Activated naive CD8-positive, alpha-beta T cell treated with anti-CD3 and anti-CD28 coated beads, Interleukin-2, amount 10 ng/mL, durations not matched to agents 7 days and 5 days (primary cell): ENCODE data around the gene PRDM13. TPM values are rescaled to one million over a fixed set of nuclear protein-coding genes. Genes with fewer than 3 reads are reported as not detected.
"Not testable (repeated sequence)": the region's sequence is repeated elsewhere in the genome, so short reads cannot be mapped to it uniquely, and the experiment has no call there.

ENCODE experiments used
- ATAC-seq: fragments of 150-1000 bp; cut with Tn5 transposase; one replicate; pipeline ENCODE4 v1.10.0; 2021; ENCODE audit warnings: low read depth, moderate library complexity
- POLR2A ChIA-PET: fragments of 350-600 bp; sonication (Branson Sonifier 250); formaldehyde crosslinking; loops from one replicate; lab custom pipeline; 2021; ENCODE audit warnings: antibody characterized with exemption; lab: Charles Lee
- DNase-seq: peaks from one replicate; pipeline ENCODE4 v3.0.0; 2021
- H3K27ac Mint-ChIP-seq: one replicate; pipeline ENCODE4 v1.8.0; 2022; ENCODE audit warnings: mild to moderate bottlenecking, mixed read lengths
- H3K27me3 Mint-ChIP-seq: one replicate; pipeline ENCODE4 v1.8.0; 2022; ENCODE audit warnings: mild to moderate bottlenecking, moderate library complexity, mixed read lengths
- H3K36me3 Mint-ChIP-seq: one replicate; pipeline ENCODE4 v1.8.0; 2021; ENCODE audit warnings: mild to moderate bottlenecking, mixed read lengths
- H3K4me1 Mint-ChIP-seq: one replicate; pipeline ENCODE4 v1.8.0; 2021; ENCODE audit warnings: mixed read lengths
- H3K4me3 Mint-ChIP-seq: one replicate; pipeline ENCODE4 v1.8.0; 2022; ENCODE audit warnings: mild to moderate bottlenecking, moderate library complexity, mixed read lengths
- H3K9me3 Mint-ChIP-seq: one replicate; pipeline ENCODE4 v1.8.0; 2021; ENCODE audit warnings: mixed read lengths
- total RNA-seq, 2 experiments: library from RNA; stranded (reverse); gene quantifications; one replicate each; pipeline ENCODE4 v1.2.3, GENCODE V29; 2021

PRDM13 gene
- total RNA-seq, 2 experiments from 2014 or later, result not detected

DNA sequence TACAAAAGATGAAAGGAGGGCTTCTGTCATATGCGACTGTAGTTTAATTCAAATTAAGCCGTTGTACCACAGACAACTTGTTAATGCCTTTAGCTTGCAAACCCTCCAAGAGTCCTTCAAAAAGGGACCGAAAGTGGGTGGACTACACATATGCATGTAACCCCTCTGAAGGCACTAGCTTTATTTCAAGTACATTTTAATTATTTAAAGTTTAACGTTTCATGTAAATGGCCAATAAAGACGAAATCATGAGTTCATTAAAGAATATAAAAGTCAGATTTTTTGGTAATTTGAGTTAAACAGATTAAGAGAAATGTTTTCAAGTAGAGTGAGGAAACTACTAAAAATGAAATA lies 12.8 kb downstream of the PRDM13 start:
- no peaks in the 10 kb centered on the region for H3K9me3 Mint-ChIP-seq
- POLR2A ChIA-PET, result no interaction called here
- peaks cover 7% of the 10 kb centered on the region for H3K4me1 Mint-ChIP-seq
- peaks cover 4% of the 10 kb centered on the region for H3K36me3 Mint-ChIP-seq
- ATAC-seq (no peak), DNase-seq (no peak)
- H3K27ac Mint-ChIP-seq, result no peak overlapping the region
- H3K4me3 Mint-ChIP-seq, result no peak overlapping the region
- peaks cover 84% of the 10 kb centered on the region for H3K27me3 Mint-ChIP-seq

DNA sequence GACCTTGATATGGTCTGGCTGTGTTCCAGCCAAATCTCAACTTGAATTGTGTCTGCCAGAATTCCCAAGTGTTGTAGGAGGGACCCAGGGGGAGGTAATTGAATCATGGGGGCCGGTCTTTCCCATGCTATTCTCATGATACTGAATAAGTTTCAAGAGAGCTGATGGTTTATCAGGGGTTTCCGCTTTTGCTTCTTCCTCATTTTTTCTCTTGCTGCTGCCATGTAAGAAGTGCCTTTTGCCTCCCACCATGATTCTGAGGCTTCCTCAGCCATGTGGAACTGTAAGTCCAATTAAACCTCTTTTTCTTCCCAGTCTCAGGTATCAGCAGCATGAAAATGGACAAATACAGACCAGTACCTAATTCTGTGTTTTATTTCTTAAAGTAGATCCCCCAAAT lies 15.4 kb downstream of the PRDM13 start:
- H3K4me3 Mint-ChIP-seq, H3K4me1 Mint-ChIP-seq, ATAC-seq, H3K36me3 Mint-ChIP-seq, H3K27ac Mint-ChIP-seq, H3K9me3 Mint-ChIP-seq, DNase-seq, POLR2A ChIA-PET: not testable (repeated sequence)
- H3K27me3 Mint-ChIP-seq, result peaks cover 64% of the 10 kb centered on the region

DNA sequence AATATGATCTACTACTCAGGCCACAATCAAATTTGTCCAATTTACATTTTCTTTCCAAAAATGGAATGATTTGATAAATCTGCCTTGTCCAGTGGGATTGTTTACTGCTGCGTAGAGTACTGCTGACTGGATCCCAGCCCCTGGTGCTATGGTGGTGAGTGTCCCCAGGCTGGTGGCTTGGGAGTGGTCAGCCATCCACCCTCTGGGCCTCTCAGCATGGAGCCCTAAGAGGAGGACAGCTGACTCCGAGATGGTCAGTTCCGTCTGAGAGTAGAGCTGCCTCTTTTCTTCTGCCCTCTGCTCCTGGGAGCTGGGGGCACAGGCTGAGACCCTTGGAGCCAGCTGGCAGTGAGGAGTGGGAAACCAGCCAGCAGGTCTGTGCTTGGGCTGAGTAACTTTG lies 22.7 kb downstream of the PRDM13 start:
- POLR2A ChIA-PET, result no interaction called here
- Mint-ChIP-seq H3K27ac (no peak overlapping the region), H3K9me3 (peaks cover 2% of the 10 kb centered on the region), H3K36me3 (no peaks in the 10 kb centered on the region), H3K4me3 (no peak overlapping the region), H3K27me3 (peaks cover 16% of the 10 kb centered on the region), H3K4me1 (no peaks in the 10 kb centered on the region)
- ATAC-seq (no peak), DNase-seq (no peak)

DNA sequence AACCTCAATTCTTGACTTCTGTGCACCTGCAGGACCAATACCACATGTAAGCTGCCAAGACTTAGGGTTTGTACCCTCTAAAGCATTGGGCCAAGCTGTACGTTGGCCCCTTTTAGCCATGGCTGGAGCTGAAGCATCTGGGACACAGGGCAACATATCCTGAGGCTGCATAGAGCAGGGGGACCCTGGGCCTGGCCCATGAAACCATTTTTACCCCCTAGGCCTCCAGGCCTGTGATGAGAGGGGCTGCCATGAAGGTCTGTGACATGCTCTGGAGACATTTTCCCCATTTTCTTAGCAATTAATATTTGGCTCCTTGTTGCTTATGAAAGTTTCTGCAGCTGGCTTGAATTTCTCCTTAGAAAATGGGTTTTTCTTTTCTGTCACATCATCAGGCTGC lies 31.0 kb downstream of the PRDM13 start:
- no peaks in the 10 kb centered on the region for H3K36me3 Mint-ChIP-seq
- peaks cover 11% of the 10 kb centered on the region for H3K27me3 Mint-ChIP-seq
- DNase-seq (no peak), ATAC-seq (no peak)
- no peak overlapping the region for H3K27ac Mint-ChIP-seq
- POLR2A ChIA-PET, result no interaction called here
- no peak overlapping the region for H3K4me3 Mint-ChIP-seq
- peaks cover 8% of the 10 kb centered on the region for H3K9me3 Mint-ChIP-seq
- H3K4me1 Mint-ChIP-seq, result no peaks in the 10 kb centered on the region

DNA sequence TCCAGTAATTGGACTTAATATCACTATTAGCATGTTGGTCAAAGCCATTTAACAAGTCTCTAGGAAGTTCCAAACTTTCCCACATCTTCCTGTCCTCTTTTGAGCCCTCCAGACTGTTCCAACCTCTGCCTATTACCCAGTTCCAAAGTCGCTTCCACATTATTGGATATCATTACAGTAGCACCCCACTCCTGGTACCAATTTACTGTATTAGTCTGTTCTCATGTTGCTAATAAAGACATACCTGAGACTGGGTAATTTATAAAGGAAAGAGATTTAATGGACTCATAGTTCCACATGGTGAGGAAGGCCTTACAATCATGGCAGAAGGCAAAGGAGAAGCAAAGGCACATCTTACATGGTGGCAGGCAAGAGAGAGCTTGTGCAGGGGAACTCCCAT lies 31.7 kb downstream of the PRDM13 start:
- DNase-seq, H3K27ac Mint-ChIP-seq, POLR2A ChIA-PET, H3K4me1 Mint-ChIP-seq, H3K4me3 Mint-ChIP-seq, ATAC-seq, H3K9me3 Mint-ChIP-seq, H3K36me3 Mint-ChIP-seq: not testable (repeated sequence)
- H3K27me3 Mint-ChIP-seq, result peaks cover 11% of the 10 kb centered on the region

DNA sequence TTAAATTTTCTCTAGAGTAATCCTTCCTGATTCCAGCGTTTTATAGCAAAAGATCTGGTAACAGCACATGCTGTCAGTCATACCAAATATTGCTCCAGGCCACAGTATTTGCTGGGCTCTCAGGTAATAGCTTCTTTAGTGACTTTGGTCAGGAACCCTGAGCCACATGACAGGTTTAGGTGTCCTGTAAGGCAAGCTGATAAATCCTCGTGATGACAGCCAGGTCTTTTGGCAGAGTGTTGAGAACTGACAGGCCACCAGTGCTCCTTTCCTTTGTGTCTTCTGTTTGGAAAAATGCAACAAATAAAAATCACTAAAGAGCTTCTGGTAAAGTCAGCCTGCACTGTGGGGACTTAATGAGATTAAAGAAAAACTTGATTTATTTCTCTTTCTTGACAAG lies 34.6 kb downstream of the PRDM13 start:
- ATAC-seq (no peak), DNase-seq (no peak)
- no peaks in the 10 kb centered on the region for H3K36me3 Mint-ChIP-seq
- H3K27me3 Mint-ChIP-seq, result peaks cover 20% of the 10 kb centered on the region
- no peak overlapping the region for H3K4me3 Mint-ChIP-seq
- no peak overlapping the region for H3K27ac Mint-ChIP-seq
- H3K9me3 Mint-ChIP-seq, result peaks cover 8% of the 10 kb centered on the region
- POLR2A ChIA-PET, result no interaction called here
- no peaks in the 10 kb centered on the region for H3K4me1 Mint-ChIP-seq

DNA sequence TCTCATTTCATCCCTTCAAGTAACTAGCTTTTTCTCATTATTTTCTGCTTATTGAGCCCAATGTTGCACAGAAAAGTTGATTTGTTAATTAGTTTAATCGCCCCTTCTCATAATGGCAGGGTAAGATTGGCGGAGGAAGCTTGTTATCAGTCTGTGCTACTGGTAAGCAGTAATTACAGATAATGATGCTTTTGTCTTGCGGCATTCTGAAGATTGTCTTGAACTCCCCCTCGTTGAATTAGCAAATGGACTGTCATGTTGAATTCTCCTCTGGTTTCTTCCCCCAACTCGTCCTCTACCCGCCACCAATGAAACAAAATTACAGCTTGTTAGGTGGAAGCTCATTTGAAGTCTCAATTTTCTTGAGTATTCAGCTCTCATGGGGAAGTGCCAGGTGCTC lies 39.4 kb downstream of the PRDM13 start:
- Mint-ChIP-seq H3K9me3 (no peaks in the 10 kb centered on the region), H3K4me3 (no peak overlapping the region), H3K27ac (no peak overlapping the region), H3K4me1 (no peaks in the 10 kb centered on the region), H3K27me3 (peaks cover 21% of the 10 kb centered on the region), H3K36me3 (no peaks in the 10 kb centered on the region)
- POLR2A ChIA-PET, result no interaction called here
- no peak for DNase-seq
- no peak for ATAC-seq

DNA sequence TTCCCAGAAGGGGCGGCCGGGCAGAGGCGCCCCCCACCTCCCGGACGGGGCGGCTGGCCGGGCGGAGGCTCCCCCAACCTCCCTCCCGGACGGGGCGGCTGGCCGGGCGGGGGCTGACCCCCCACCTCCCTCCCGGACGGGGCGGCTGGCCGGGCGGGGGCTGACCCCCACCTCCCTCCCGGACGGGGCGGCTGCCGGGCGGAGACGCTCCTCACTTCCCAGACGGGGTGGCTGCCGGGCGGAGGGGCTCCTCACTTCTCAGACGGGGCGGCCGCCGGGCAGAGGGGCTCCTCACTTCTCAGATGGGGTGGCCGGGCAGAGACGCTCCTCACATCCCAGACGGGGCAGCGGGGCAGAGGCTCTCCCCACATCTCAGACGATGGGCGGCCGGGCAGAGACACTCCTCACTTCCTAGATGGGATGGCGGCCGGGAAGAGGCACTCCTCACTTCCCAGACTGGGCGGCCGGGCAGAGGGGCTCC lies 43.5 kb downstream of the PRDM13 start:
- POLR2A ChIA-PET, H3K9me3 Mint-ChIP-seq, ATAC-seq, H3K27ac Mint-ChIP-seq, DNase-seq, H3K4me3 Mint-ChIP-seq, H3K4me1 Mint-ChIP-seq, H3K36me3 Mint-ChIP-seq: not testable (repeated sequence)
- H3K27me3 Mint-ChIP-seq, result peaks cover 16% of the 10 kb centered on the region

DNA sequence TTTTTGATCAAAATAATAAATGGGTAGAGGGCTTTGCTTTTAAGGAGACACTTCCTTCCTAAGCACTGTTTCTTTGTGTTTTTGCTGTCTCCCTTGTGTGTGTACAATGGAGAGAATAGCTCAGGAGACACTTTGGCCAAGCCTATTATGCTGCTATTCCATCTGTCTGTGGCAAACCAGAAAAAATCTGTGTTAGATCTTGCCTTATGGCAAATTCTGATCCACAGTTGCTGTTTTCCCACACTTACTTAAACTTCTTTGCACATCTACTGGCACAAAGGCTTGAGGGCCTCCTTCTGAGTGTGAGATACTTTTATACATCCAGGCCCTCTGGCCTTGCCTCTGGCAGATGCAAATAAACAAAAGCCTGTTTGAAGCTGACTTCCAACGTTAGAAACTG lies 53.6 kb downstream of the PRDM13 start:
- Mint-ChIP-seq H3K27me3 (peaks cover 19% of the 10 kb centered on the region), H3K27ac (no peak overlapping the region), H3K9me3 (no peaks in the 10 kb centered on the region), H3K4me1 (no peaks in the 10 kb centered on the region), H3K36me3 (no peaks in the 10 kb centered on the region), H3K4me3 (no peak overlapping the region)
- ATAC-seq (no peak), DNase-seq (no peak)
- POLR2A ChIA-PET, result no interaction called here

DNA sequence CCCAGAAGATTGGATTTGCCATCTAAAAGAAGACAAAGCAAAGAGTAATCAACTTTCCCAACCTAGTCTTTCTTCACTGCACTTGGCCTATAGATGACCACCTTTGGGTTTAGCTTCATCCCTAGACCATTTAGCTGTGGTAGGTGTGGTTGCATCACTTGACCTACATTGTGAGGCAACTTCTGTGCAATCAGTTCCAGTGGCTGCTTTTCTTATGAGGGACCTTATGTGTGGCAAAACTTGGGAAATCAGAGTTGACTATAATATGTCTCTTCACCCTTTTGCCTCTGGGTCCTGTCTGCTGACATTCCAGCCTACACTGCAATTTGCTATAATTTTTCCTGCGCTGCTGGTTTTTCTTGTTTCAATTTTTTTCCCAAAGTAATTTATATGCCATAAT lies 55.2 kb downstream of the PRDM13 start:
- Mint-ChIP-seq H3K27ac (no peak overlapping the region), H3K4me3 (no peak overlapping the region), H3K4me1 (no peaks in the 10 kb centered on the region), H3K27me3 (peaks cover 14% of the 10 kb centered on the region), H3K36me3 (no peaks in the 10 kb centered on the region), H3K9me3 (no peaks in the 10 kb centered on the region)
- POLR2A ChIA-PET, result no interaction called here
- ATAC-seq (no peak), DNase-seq (no peak)

DNA sequence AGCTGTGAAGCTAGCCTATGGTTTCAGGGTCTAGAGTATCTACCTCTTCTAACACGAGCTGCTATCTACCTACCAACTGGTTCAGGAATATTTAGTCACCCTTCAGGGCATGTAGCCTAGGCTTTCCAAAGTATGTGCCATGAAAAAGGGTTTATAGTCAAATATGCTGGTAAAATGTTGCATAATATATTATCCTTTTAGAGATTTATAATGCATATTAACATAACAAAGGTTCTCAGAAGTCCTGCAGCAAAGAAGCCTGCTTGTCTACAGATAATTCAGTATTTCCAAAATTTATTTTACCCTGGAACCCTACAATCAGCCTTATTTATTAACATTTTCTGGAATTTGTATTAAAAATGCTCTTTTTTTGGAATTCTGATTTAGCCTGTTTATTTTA lies 56.0 kb downstream of the PRDM13 start:
- no peak overlapping the region for H3K27ac Mint-ChIP-seq
- H3K36me3 Mint-ChIP-seq, result no peaks in the 10 kb centered on the region
- ATAC-seq (no peak), DNase-seq (no peak)
- no peaks in the 10 kb centered on the region for H3K9me3 Mint-ChIP-seq
- H3K4me1 Mint-ChIP-seq, result no peaks in the 10 kb centered on the region
- peaks cover 12% of the 10 kb centered on the region for H3K27me3 Mint-ChIP-seq
- H3K4me3 Mint-ChIP-seq, result no peak overlapping the region
- POLR2A ChIA-PET, result no interaction called here

Other genes with a start within 250 kb of the PRDM13 start
- gene COQ3, start 212.6 kb upstream of the PRDM13 start, total RNA-seq, result 10 to 100 TPM in 1 of 2 experiments, 1 to 10 TPM in 1; 7.9 to 10.1 TPM
- 100 to 1,000 TPM; 207 to 208 TPM for gene PNISR, start 181.5 kb upstream of the PRDM13 start, total RNA-seq
- 10 to 100 TPM; 10.1 to 11.2 TPM for gene USP45, start 91.4 kb upstream of the PRDM13 start, total RNA-seq
- gene CCNC, start 38.2 kb upstream of the PRDM13 start, total RNA-seq, result 10 to 100 TPM; 43.5 to 46.4 TPM